H1 (cell line): Measurements from ENCODE around the gene PCDHGA7. TPM values are rescaled to one million over a fixed set of nuclear protein-coding genes. Genes with fewer than 3 reads are reported as not detected.

Source experiments
- CTCF ChIA-PET: fragments of 300-600 bp; sonication (Branson Sonifier 250); formaldehyde crosslinking; loops from one replicate; lab custom pipeline; 2021; ENCODE audit not compliant: partially characterized antibody; lab: Charles Lee
- POLR2A ChIA-PET: fragments of 300-600 bp; sonication (Branson Sonifier 250); formaldehyde crosslinking; loops from one replicate; lab custom pipeline; 2021; ENCODE audit warnings: inconsistent platforms; ENCODE audit not compliant: partially characterized antibody; lab: Charles Lee
- DNase-seq, 2 experiments: peaks; one replicate each; pipeline versions ENCODE4 v3.0.0 to v3.0.0-alpha.2; 2010 to 2022; ENCODE audit warnings: low spot score in 2 of 2, low read depth in 1 of 2, mixed read lengths in 1 of 2
- FAIRE-seq: peaks from 2 replicates; lab custom pipeline; 2011; peaks lifted over from hg19 to GRCh38; lab: Jason Lieb, UNC
- H2AFZ ChIP-seq: 2 replicates; pipeline ENCODE4 v1.8.1; 2012; ENCODE audit warnings: low read length, inconsistent platforms
- H2AK5ac ChIP-seq: 2 replicates; pipeline ENCODE4 v1.6.1; 2013; ENCODE audit warnings: low read depth, low read length
- H2BK120ac ChIP-seq: replicated peaks from 2 replicates; pipeline ENCODE3; 2013; ENCODE audit warnings: low read depth, low read length, inconsistent platforms
- H2BK12ac ChIP-seq: 2 replicates; pipeline ENCODE4 v1.6.1; 2013; ENCODE audit warnings: low read depth, low read length
- H2BK15ac ChIP-seq: 2 replicates; pipeline ENCODE4 v1.6.1; 2013; ENCODE audit warnings: low read length
- H2BK20ac ChIP-seq: 2 replicates; pipeline ENCODE4 v1.6.1; 2013; ENCODE audit warnings: low read length
- H2BK5ac ChIP-seq: 2 replicates; pipeline ENCODE4 v1.6.1; 2013; ENCODE audit warnings: low read depth, low read length
- H3K14ac ChIP-seq: 2 replicates; pipeline ENCODE4 v1.6.1; 2013; ENCODE audit warnings: inconsistent platforms; ENCODE audit not compliant: insufficient read length
- H3K18ac ChIP-seq: 2 replicates; pipeline ENCODE4 v1.6.1; 2013; ENCODE audit warnings: low read length; ENCODE audit errors: extremely low read depth
- H3K23ac ChIP-seq: 2 replicates; pipeline ENCODE4 v1.6.1; 2013; ENCODE audit warnings: inconsistent platforms; ENCODE audit not compliant: insufficient read length
- H3K23me2 ChIP-seq: 2 replicates; pipeline ENCODE4 v1.6.1; 2013; ENCODE audit warnings: low read depth, low read length
- H3K27ac ChIP-seq: 2 replicates; pipeline ENCODE4 v1.6.1; 2011; ENCODE audit warnings: low read depth, low read length, inconsistent platforms
- H3K27me3 ChIP-seq, 4 experiments: replicated peaks in 1 of 4; 1 replicate in 1 of 4; 2 replicates in 3 of 4; pipeline versions ENCODE4 v1.6.1 to v1.8.1; 2011 to 2013; ENCODE audit warnings: low read length in 3 of 4, mild to moderate bottlenecking in 3 of 4, inconsistent platforms in 2 of 4, mixed read lengths in 2 of 4, moderate library complexity in 1 of 4; ENCODE audit not compliant: control insufficient read depth in 3 of 4, insufficient read depth in 3 of 4; ENCODE audit errors: extremely low read depth in 1 of 4
- H3K36me3 ChIP-seq, 4 experiments: 2 replicates each; pipeline versions ENCODE4 v1.6.1 to v1.8.1; 2011 to 2013; ENCODE audit warnings: mild to moderate bottlenecking in 4 of 4, low read length in 3 of 4, moderate library complexity in 2 of 4, control low read depth in 1 of 4, inconsistent platforms in 1 of 4; ENCODE audit not compliant: insufficient read depth in 4 of 4, control insufficient read depth in 2 of 4
- H3K4ac ChIP-seq: replicated peaks from 2 replicates; pipeline ENCODE3; 2013; ENCODE audit warnings: low read length, low read depth, mixed read lengths, inconsistent platforms; ENCODE audit not compliant: insufficient read length
- H3K4me1 ChIP-seq, 4 experiments: replicated peaks in 1 of 4; 1 replicate in 1 of 4; 2 replicates in 3 of 4; pipeline versions ENCODE4 v1.6.1 to v1.8.1; 2011 to 2013; ENCODE audit warnings: low read length in 3 of 4, inconsistent platforms in 2 of 4, mixed read lengths in 1 of 4; ENCODE audit not compliant: insufficient read depth in 4 of 4, control insufficient read depth in 3 of 4
- H3K4me2 ChIP-seq, 2 experiments: 2 replicates each; pipeline versions ENCODE4 v1.6.1 to v1.8.1; 2011 to 2013; ENCODE audit warnings: low read depth in 2 of 2, low read length in 2 of 2, control low read depth in 1 of 2, inconsistent platforms in 1 of 2, mild to moderate bottlenecking in 1 of 2; ENCODE audit not compliant: insufficient read depth in 1 of 2
- H3K4me3 ChIP-seq, 4 experiments: fragments of 200-600, 300-600 bp in 1 of 4; sonication (generic), shearing (Covaris generic), sonication (Bioruptor Twin) in 1 of 4; 2 replicates each; pipeline versions ENCODE4 v1.5.1 to v1.8.1; 2011 to 2016; ENCODE audit warnings: low read length in 4 of 4, low read depth in 3 of 4, control low read depth in 2 of 4, inconsistent platforms in 2 of 4, mild to moderate bottlenecking in 2 of 4, mixed read lengths in 1 of 4, moderate library complexity in 1 of 4; ENCODE audit not compliant: insufficient read depth in 2 of 4; ENCODE audit errors: extremely low read depth in 1 of 4
- H3K56ac ChIP-seq: replicated peaks from 2 replicates; pipeline ENCODE3; 2013; ENCODE audit warnings: low read depth, mild to moderate bottlenecking, mixed read lengths, low read length, inconsistent platforms; ENCODE audit not compliant: insufficient read length
- H3K79me1 ChIP-seq: 2 replicates; pipeline ENCODE4 v1.6.1; 2013; ENCODE audit warnings: low read depth, low read length, control low read depth
- H3K79me2 ChIP-seq, 2 experiments: 2 replicates each; pipeline versions ENCODE4 v1.6.1 to v1.8.1; 2012 to 2013; ENCODE audit warnings: low read length in 2 of 2, mild to moderate bottlenecking in 2 of 2, inconsistent platforms in 1 of 2; ENCODE audit not compliant: insufficient read depth in 2 of 2, control insufficient read depth in 1 of 2
- H3K9ac ChIP-seq, 4 experiments: replicated peaks in 1 of 4; 1 replicate in 1 of 4; 2 replicates in 3 of 4; pipeline versions ENCODE4 v1.6.1 to v1.8.1; 2011 to 2013; ENCODE audit warnings: low read depth in 3 of 4, low read length in 3 of 4, control low read depth in 2 of 4, mild to moderate bottlenecking in 2 of 4, moderate library complexity in 2 of 4, inconsistent platforms in 1 of 4; ENCODE audit errors: extremely low read depth in 1 of 4
- H3K9me3 ChIP-seq, 2 experiments: 2 replicates each; pipeline versions ENCODE4 v1.6.1 to v1.8.1; 2012 to 2013; ENCODE audit warnings: mild to moderate bottlenecking in 2 of 2, moderate library complexity in 2 of 2, control low read depth in 1 of 2, inconsistent platforms in 1 of 2, low read depth in 1 of 2, low read length in 1 of 2, mixed read lengths in 1 of 2; ENCODE audit not compliant: insufficient read depth in 2 of 2
- H4K20me1 ChIP-seq, 2 experiments: replicated peaks in 1 of 2; 2 replicates each; pipeline versions ENCODE3 to v1.8.1; 2011 to 2013; ENCODE audit warnings: inconsistent platforms in 2 of 2, low read length in 2 of 2, mild to moderate bottlenecking in 1 of 2; ENCODE audit not compliant: insufficient read depth in 2 of 2, control insufficient read depth in 1 of 2
- H4K5ac ChIP-seq: 2 replicates; pipeline ENCODE4 v1.6.1; 2013; ENCODE audit warnings: low read length, low read depth, mixed read lengths, inconsistent platforms; ENCODE audit not compliant: insufficient read length
- H4K8ac ChIP-seq: 2 replicates; pipeline ENCODE4 v1.8.0; 2013; ENCODE audit warnings: mild to moderate bottlenecking, moderate library complexity, low read length, inconsistent platforms; ENCODE audit not compliant: insufficient read depth; ENCODE audit errors: extremely low read depth
- H4K91ac ChIP-seq: replicated peaks from 2 replicates; pipeline ENCODE3; 2013; ENCODE audit warnings: low read length, mixed read lengths, inconsistent platforms; ENCODE audit not compliant: insufficient read length
- CBX5 ChIP-seq: fragments of 300-800, 300-1000 bp; sonication (generic); IDR thresholded peaks from 2 replicates; pipeline ENCODE4 v1.7.1; 2016; ENCODE audit warnings: antibody characterized with exemption, low read length, low read depth
- CREB1 ChIP-seq: IDR thresholded peaks from 2 replicates; pipeline ENCODE4 v1.6.1; 2012; ENCODE audit warnings: inconsistent platforms
- HDAC2 ChIP-seq, 2 experiments: fragments of 300-600 bp in 1 of 2; sonication (generic) in 1 of 2; IDR thresholded peaks; 2 replicates each; pipeline ENCODE4 v1.6.1; 2011 to 2012; ENCODE audit warnings: low read depth in 2 of 2, low read length in 2 of 2, mild to moderate bottlenecking in 2 of 2, moderate library complexity in 2 of 2, borderline replicate concordance in 1 of 2, inconsistent platforms in 1 of 2
- JUND ChIP-seq: IDR thresholded peaks from 2 replicates; pipeline ENCODE4 v1.6.1; 2011; ENCODE audit warnings: mild to moderate bottlenecking, improper control_type of control experiment, low read length
- KDM1A ChIP-seq: fragments of 200-600, 300-600 bp; sonication (generic); IDR thresholded peaks from 2 replicates; pipeline ENCODE4 v1.7.1; 2016; ENCODE audit warnings: mild to moderate bottlenecking, low read length, borderline replicate concordance
- POU5F1 ChIP-seq: IDR thresholded peaks from 2 replicates; pipeline ENCODE4 v1.6.1; 2011; ENCODE audit warnings: low read depth, mild to moderate bottlenecking, low read length, moderate library complexity
- RXRA ChIP-seq: IDR thresholded peaks from 2 replicates; pipeline ENCODE4 v1.6.1; 2011; ENCODE audit warnings: low read depth, mild to moderate bottlenecking, low read length, moderate library complexity; ENCODE audit not compliant: insufficient read depth
- SP2 ChIP-seq: IDR thresholded peaks from 2 replicates; pipeline ENCODE4 v1.6.1; 2012; ENCODE audit warnings: mild to moderate bottlenecking, low read length, inconsistent platforms
- TCF12 ChIP-seq: IDR thresholded peaks from 2 replicates; pipeline ENCODE4 v1.6.1; 2011; ENCODE audit warnings: low read depth, mild to moderate bottlenecking, low read length
- TEAD4 ChIP-seq: IDR thresholded peaks from 2 replicates; pipeline ENCODE4 v1.6.1; 2012; ENCODE audit warnings: low read depth, low read length, inconsistent platforms, mixed read lengths
- WGBS, 2 experiments: shearing (Covaris generic) in 1 of 2; methylation state at CpG; one replicate each; pipeline versions ENCODE4 v1.1.6 to v1.1.7; 2013 to 2015; ENCODE audit warnings: low lambda C conversion rate in 2 of 2, mixed read lengths in 2 of 2, inconsistent platforms in 1 of 2, low coverage in 1 of 2, missing lambda C conversion rate in 1 of 2; ENCODE audit not compliant: insufficient replicate concordance in 2 of 2, insufficient coverage in 1 of 2, insufficient read length in 1 of 2; ENCODE audit errors: extremely low coverage in 1 of 2, missing lambda C conversion rate in 1 of 2; 5-methylcytosine and 5-hydroxymethylcytosine counted together
- polyA plus RNA-seq, 7 experiments: library from polyadenylated mRNA; depleted of rRNA in 3 of 7; stranded (reverse) in 5 of 7; unstranded in 2 of 7; fragments of >200 nt in 5 of 7; fragments of 200-250 nt in 2 of 7; gene quantifications; 1 replicate in 5 of 7; 2 replicates in 1 of 7; 4 replicates in 1 of 7; pipeline versions ENCODE4 v1.2.1 to v1.2.3, GENCODE V29; 2011 to 2013; ENCODE audit warnings: missing spikeins in 2 of 7, mixed read lengths in 2 of 7
- total RNA-seq: library from RNA; stranded (reverse); fragmentation: NEBNext Ultra II Directional; extraction: Animal tissue kit (Norgen Biotek cat#: 25700); gene quantifications from 2 replicates; pipeline ENCODE4 v1.2.1, GENCODE V29; 2021
- TF ChIP-seq, protein P1 (sequence below): IDR thresholded peaks from 2 replicates; pipeline ENCODE4 v1.6.1; 2012; ENCODE audit warnings: low read length, inconsistent platforms

Gene PCDHGA7
- total and polyA plus RNA-seq, 2 of the 8 experiments (the other 6 are each of a cell fraction or from before 2014, with no cell fraction given): 0.39 to 1.1 TPM

DNA sequence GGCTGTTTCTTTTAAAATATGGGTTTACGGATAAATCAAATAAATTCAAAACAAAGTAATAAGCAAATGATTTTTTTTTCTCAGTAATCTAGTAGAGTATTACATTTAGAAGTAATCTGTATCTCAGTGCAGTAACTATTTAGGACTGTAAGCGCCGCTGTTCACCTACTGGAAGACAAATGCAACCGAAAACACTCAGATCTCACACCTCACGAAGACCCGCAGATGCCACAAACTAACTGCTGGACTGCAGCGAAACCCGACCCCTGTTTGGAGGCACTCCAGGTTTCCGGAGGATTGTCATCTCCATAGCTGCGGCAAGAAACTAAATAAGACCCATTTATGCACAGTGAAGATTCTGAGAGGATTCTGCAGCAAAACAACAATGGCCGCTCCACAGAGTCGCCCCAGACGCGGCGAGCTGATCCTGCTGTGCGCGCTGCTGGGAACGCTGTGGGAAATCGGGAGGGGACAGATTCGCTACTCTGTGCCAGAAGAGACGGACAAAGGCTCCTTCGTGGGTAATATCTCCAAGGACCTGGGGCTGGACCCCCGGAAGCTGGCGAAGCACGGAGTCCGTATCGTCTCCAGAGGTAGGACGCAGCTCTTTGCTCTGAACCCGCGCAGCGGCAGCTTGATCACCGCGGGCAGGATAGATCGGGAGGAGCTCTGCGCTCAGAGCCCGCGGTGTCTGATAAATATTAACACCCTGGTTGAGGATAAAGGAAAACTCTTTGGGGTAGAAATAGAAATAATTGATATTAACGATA lies 10.1 kb downstream of the PCDHGA7 start, which contains the start of gene PCDHGA8:
TSS of gene PCDHGA8 (plus strand) at position 205 of the 770 bp plus-strand sequence. CDS start at position 386, 181 bp downstream.
- Histone ChIP-seq H3K23ac (no peak within 1 kb of the TSS), H4K20me1 (no peaks in the 10 kb centered on the region), H3K36me3 (peaks cover 3 to 29% (median 14%) of the 10 kb centered on the region in 4 experiments; a peak in 7 of 8 replicates), H3K18ac (no peak within 1 kb of the TSS), H3K23me2 (no peaks in the 10 kb centered on the region), H3K4ac (no peak within 1 kb of the TSS), H3K9me3 (peaks cover 53 to 64% of the 10 kb centered on the region in 2 experiments), H3K79me1 (no peaks in the 10 kb centered on the region), H2BK12ac (no peak within 1 kb of the TSS), H3K79me2 (no peaks in the 10 kb centered on the region), H4K8ac (no peak within 1 kb of the TSS; the same call in 1 of the 2 replicates), H3K14ac (no peak within 1 kb of the TSS), H3K4me1 (no peaks in the 10 kb centered on the region), H2BK120ac (no peak within 1 kb of the TSS), H3K9ac (no peak within 1 kb of the TSS), H2AFZ (no peak within 1 kb of the TSS), H4K91ac (no peak within 1 kb of the TSS), H2BK15ac (no peak within 1 kb of the TSS), H2BK5ac (no peak within 1 kb of the TSS), H2AK5ac (no peak within 1 kb of the TSS), H3K4me3 (peak within 1 kb of the TSS in 1 of 4 experiments; percentile 23; a peak in 1 of 8 replicates), H3K27me3 (no peaks in the 10 kb centered on the region; a peak in 1 of 7 replicates), H3K56ac (no peak within 1 kb of the TSS), H3K4me2 (no peak within 1 kb of the TSS), H2BK20ac (no peak within 1 kb of the TSS), H4K5ac (no peak within 1 kb of the TSS), H3K27ac (no peak within 1 kb of the TSS)
- no peak for FAIRE-seq
- POLR2A ChIA-PET: no interaction called here
- 96% methylated on average over 38 of the region's 38 CpGs; no CpG with 5 or more reads in 1 of the 2 experiments for WGBS, 2 experiments
- CTCF ChIA-PET: interaction anchor here (0.7 to 8.7 kb wide), 11 partner anchors 10 to 171 kb away, joined by 3 to 68 read pairs (median 5); partner anchors contain the start of genes PCDHGA10, PCDHGA11, PCDHGA9 and PCDHGB6
- no peak for DNase-seq
- TF ChIP-seq TEAD4: no peak
- TF ChIP-seq CREB1: no peak
- TF ChIP-seq SP2: no peak
- TF ChIP-seq, protein P1, sequence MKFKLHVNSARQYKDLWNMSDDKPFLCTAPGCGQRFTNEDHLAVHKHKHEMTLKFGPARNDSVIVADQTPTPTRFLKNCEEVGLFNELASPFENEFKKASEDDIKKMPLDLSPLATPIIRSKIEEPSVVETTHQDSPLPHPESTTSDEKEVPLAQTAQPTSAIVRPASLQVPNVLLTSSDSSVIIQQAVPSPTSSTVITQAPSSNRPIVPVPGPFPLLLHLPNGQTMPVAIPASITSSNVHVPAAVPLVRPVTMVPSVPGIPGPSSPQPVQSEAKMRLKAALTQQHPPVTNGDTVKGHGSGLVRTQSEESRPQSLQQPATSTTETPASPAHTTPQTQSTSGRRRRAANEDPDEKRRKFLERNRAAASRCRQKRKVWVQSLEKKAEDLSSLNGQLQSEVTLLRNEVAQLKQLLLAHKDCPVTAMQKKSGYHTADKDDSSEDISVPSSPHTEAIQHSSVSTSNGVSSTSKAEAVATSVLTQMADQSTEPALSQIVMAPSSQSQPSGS: no peak
- no peak for TF ChIP-seq RXRA
- TF ChIP-seq POU5F1: no peak
- no peak for TF ChIP-seq TCF12
- no peak for TF ChIP-seq KDM1A
- TF ChIP-seq HDAC2 (IDR thresholded peaks at IDR 0.05; ENCODE audit: borderline replicate concordance in 1 of 2, low read depth in 2 of 2, low read length in 2 of 2): no peak
- no peak for TF ChIP-seq CBX5
- no peak for TF ChIP-seq JUND
